Fibroblast of mammary gland (primary cell): ENCODE data around the gene BCL2.

ENCODE experiments used
- DNase-seq: peaks from one replicate; pipeline ENCODE4 v3.0.0-alpha.2; 2010; ENCODE audit warnings: low read depth
- H3K4me3 ChIP-seq: 2 replicates; pipeline ENCODE4 v1.5.1; 2011; ENCODE audit warnings: low read depth, mild to moderate bottlenecking, low read length, moderate library complexity; ENCODE audit not compliant: control insufficient read depth
- CTCF ChIP-seq: conservative IDR thresholded peaks from 2 replicates; pipeline ENCODE4 v1.5.1; 2011; ENCODE audit warnings: low read depth, low read length, inconsistent platforms; ENCODE audit not compliant: control insufficient read depth, insufficient read depth

The BCL2 gene

GRCh38 chr18:63234841-63235240, 84.7 kb downstream of the BCL2 start:
- TF ChIP-seq CTCF: no peak
- H3K4me3 ChIP-seq: no peak overlapping the region
- no peak for DNase-seq

- H3K4me3 ChIP-seq: no peak overlapping the region
- no peak for TF ChIP-seq CTCF
- DNase-seq: no peak
Measured at GRCh38 chr18:63234432-63234831, 85.1 kb downstream of the BCL2 start.

- DNase-seq: no peak
- no peak overlapping the region for H3K4me3 ChIP-seq
Measured at GRCh38 chr18:63233334-63233733, 86.2 kb downstream of the BCL2 start.

GRCh38 chr18:63232826-63233225, 86.7 kb downstream of the BCL2 start:
- TF ChIP-seq CTCF: no peak
- no peak for DNase-seq
- no peak overlapping the region for H3K4me3 ChIP-seq

More at GRCh38 chr18:63233334-63233733, 86.2 kb downstream of the BCL2 start:
- TF ChIP-seq CTCF: no peak

GRCh38 chr18:63229971-63230370, 89.6 kb downstream of the BCL2 start:
- no peak for DNase-seq
- no peak overlapping the region for H3K4me3 ChIP-seq

GRCh38 chr18:63225434-63225833, 94.1 kb downstream of the BCL2 start:
- no peak overlapping the region for H3K4me3 ChIP-seq
- TF ChIP-seq CTCF: no peak
- DNase-seq: no peak

More at GRCh38 chr18:63229971-63230370, 89.6 kb downstream of the BCL2 start:
- TF ChIP-seq CTCF: no peak

- DNase-seq: no peak
- no peak overlapping the region for H3K4me3 ChIP-seq
- TF ChIP-seq CTCF: no peak
Measured at GRCh38 chr18:63224630-63225029, 94.9 kb downstream of the BCL2 start.
